ENCODE results near the gene SDK1. TPM values are rescaled to one million over a fixed set of nuclear protein-coding genes. Genes with fewer than 3 reads are reported as not detected.

The SDK1 gene
- total RNA-seq, 2 donors from 2014 or later, result 4.8 to 13.2 TPM

DNA sequence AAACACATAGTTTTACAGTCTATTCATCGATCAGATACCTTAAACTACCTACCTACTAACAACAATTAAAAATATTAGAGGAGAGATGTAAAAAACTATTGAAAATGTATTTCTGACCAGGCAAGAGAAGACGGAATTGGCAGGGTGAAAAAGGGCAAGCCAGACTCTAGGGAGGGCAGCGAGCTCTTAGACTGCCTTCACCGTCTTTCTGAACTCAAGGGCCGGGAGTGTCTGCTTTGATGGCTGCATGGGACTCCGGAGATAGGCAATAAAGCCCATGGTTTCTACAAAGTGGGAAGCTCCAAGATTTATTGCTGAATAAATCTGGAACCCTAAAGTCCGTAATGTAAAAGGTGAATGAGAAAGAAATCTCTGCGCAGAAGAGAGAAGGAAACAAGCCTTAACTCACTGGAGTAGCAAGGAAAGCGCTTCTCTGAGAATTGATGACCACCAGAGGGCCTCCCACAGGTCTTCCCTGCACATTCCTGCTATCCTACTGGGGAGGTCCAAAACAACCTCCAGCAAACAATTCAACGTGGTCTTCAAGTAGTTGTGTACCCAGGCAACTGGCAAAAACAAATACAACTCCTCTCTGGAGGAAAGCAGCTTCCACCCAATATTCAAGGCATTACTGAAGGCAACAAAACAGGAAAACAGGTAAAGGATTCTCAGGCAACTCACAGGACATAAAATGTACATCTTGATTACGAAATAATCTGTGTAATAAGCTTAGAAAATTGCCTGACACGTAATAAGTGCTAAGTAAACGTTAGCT, 181.3 kb downstream of the SDK1 start:
- no peak for DNase-seq (ENCODE audit: low spot score)
- H3K27me3 ChIP-seq (replicated peaks; ENCODE audit: insufficient read depth), result no peaks in the 10 kb centered on the region
- intact Hi-C loops (cut with DNase I), result no loop called here
- no peak overlapping the region for H3K4me3 ChIP-seq
- WGBS, result 78% methylated on average over 13 of the region's 13 CpGs
- H3K9me3 ChIP-seq, result no peaks in the 10 kb centered on the region
- TF ChIP-seq POLR2AphosphoS5 (IDR thresholded peaks at IDR 0.05), result no peak
- no peak for TF ChIP-seq POLR2A (IDR thresholded peaks at IDR 0.05)
- TF ChIP-seq, protein P1, sequence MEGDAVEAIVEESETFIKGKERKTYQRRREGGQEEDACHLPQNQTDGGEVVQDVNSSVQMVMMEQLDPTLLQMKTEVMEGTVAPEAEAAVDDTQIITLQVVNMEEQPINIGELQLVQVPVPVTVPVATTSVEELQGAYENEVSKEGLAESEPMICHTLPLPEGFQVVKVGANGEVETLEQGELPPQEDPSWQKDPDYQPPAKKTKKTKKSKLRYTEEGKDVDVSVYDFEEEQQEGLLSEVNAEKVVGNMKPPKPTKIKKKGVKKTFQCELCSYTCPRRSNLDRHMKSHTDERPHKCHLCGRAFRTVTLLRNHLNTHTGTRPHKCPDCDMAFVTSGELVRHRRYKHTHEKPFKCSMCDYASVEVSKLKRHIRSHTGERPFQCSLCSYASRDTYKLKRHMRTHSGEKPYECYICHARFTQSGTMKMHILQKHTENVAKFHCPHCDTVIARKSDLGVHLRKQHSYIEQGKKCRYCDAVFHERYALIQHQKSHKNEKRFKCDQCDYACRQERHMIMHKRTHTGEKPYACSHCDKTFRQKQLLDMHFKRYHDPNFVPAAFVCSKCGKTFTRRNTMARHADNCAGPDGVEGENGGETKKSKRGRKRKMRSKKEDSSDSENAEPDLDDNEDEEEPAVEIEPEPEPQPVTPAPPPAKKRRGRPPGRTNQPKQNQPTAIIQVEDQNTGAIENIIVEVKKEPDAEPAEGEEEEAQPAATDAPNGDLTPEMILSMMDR (IDR thresholded peaks at IDR 0.05), result peak in 3 of 4 experiments; percentile 13 to 27 (median 21)
- no peaks in the 10 kb centered on the region for H3K36me3 ChIP-seq
- no peaks in the 10 kb centered on the region for H3K4me1 ChIP-seq (replicated peaks)
- no peak overlapping the region for H3K27ac ChIP-seq

DNA sequence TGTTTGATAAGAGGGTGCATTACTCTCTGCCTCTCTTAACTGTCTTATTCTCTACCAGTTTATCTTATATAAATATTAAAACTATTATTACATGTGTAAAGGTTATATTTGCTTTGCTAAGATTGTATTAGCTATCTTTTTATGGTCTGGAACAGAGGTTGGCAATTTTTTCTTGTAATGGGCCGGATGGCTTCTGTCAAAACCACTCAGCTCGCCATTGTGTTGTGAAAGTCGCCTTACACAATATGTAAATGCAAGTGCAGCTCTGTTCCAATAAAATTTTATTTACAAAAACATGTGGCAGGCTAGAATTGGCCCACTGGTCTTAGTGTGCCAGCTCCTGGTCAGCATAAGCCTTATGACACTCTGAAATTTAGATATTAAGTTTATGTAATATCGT, 185.8 kb downstream of the SDK1 start:
- intact Hi-C loops (cut with DNase I), result no loop called here
- Histone ChIP-seq H3K9me3 (no peaks in the 10 kb centered on the region), H3K27me3 (replicated peaks; ENCODE audit: insufficient read depth) (no peaks in the 10 kb centered on the region), H3K4me1 (replicated peaks) (no peaks in the 10 kb centered on the region), H3K27ac (no peak overlapping the region), H3K4me3 (no peak overlapping the region), H3K36me3 (no peaks in the 10 kb centered on the region)
- no peak for DNase-seq (ENCODE audit: low spot score)
- 64% methylated on average over 4 of the region's 4 CpGs for WGBS
- TF ChIP-seq, protein P1 (IDR thresholded peaks at IDR 0.05), result no peak
- TF ChIP-seq POLR2A (IDR thresholded peaks at IDR 0.05) (no peak), POLR2AphosphoS5 (IDR thresholded peaks at IDR 0.05) (no peak)

DNA sequence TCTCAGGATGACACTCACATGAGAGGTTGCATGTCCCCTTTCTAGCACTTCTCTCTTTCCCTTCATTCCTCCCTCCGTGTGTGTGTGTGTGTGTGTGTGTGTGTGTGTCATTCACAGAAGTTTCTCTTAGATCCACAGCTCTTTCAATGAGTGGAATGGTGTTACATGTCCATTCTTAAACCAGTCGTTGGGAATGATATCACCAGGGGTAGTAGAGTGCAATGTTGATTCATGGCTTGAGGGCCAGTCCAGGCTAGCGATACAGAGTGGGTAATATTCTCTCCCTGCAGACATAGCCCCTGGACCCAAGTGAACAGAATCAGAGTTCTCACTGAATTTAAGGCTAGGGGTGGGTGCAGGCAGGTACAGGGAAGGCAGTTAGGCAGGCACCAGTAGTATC, 187.8 kb downstream of the SDK1 start:
- WGBS, result 72% methylated on average over 3 of the region's 3 CpGs
- TF ChIP-seq, protein P1 (IDR thresholded peaks at IDR 0.05), result no peak
- TF ChIP-seq POLR2A (IDR thresholded peaks at IDR 0.05) (no peak), POLR2AphosphoS5 (IDR thresholded peaks at IDR 0.05) (no peak)
- Histone ChIP-seq H3K4me3 (no peak overlapping the region), H3K36me3 (no peaks in the 10 kb centered on the region), H3K27ac (no peak overlapping the region), H3K9me3 (no peaks in the 10 kb centered on the region), H3K4me1 (replicated peaks) (no peaks in the 10 kb centered on the region), H3K27me3 (replicated peaks; ENCODE audit: insufficient read depth) (no peaks in the 10 kb centered on the region)
- DNase-seq (ENCODE audit: low spot score), result no peak
- intact Hi-C loops (cut with DNase I), result no loop called here

DNA sequence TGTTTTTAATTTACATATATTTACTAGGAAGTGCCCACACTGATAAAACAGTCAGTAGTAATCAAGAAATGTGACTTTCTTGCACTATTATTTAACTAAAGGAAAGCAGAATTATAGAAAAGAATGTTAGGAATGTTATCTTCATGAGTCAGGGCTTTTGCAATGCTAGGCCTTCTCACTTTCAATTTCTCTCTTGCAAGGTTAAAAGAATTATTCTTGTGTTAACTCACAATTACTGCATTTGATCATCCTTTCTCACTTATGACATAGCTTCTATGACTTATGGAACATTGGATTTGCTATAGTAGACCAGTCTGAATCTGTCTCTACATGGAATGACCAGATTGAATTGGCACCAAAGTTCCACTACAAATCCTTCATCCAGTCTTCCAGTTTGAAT, 192.4 kb downstream of the SDK1 start:
- no peak overlapping the region for H3K27ac ChIP-seq
- H3K9me3 ChIP-seq, result no peaks in the 10 kb centered on the region
- no peak for DNase-seq (ENCODE audit: low spot score)
- no peaks in the 10 kb centered on the region for H3K4me1 ChIP-seq (replicated peaks)
- TF ChIP-seq POLR2A (IDR thresholded peaks at IDR 0.05), result no peak
- TF ChIP-seq, protein P1 (IDR thresholded peaks at IDR 0.05), result no peak
- TF ChIP-seq POLR2AphosphoS5 (IDR thresholded peaks at IDR 0.05), result no peak
- no peaks in the 10 kb centered on the region for H3K36me3 ChIP-seq
- H3K4me3 ChIP-seq, result no peak overlapping the region
- intact Hi-C loops (cut with DNase I), result loop anchor here (10.0 kb wide), 1 partner anchor 189 kb away; the partner anchor contains the start of gene SDK1
- H3K27me3 ChIP-seq (replicated peaks; ENCODE audit: insufficient read depth), result no peaks in the 10 kb centered on the region

DNA sequence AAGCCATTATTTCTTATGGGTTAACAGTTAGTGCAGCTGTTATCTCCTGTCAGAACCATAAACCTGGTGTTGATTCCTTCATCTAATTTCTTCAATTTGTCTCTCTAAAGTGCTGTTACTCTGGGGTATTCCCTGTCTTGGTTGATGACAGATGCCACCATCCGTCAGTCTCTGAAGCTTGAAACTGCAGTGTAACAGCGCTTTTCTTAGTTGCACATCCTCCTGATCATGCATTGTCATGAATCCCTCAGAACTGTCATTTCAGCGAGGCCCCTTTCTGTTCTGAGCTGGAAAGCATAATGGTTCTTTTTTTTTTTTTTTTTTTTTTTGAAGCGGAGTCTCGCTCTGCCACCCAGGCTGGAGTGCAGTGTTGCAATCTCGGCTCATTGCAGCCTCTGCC, 193.9 kb downstream of the SDK1 start:
- intact Hi-C loops (cut with DNase I), result loop anchor here (10.0 kb wide), 1 partner anchor 190 kb away; the partner anchor contains the start of gene SDK1
- Histone ChIP-seq H3K4me1 (replicated peaks) (no peaks in the 10 kb centered on the region), H3K4me3 (no peak overlapping the region), H3K27ac (no peak overlapping the region), H3K36me3 (no peaks in the 10 kb centered on the region), H3K9me3 (no peaks in the 10 kb centered on the region), H3K27me3 (replicated peaks; ENCODE audit: insufficient read depth) (no peaks in the 10 kb centered on the region)
- DNase-seq (ENCODE audit: low spot score), result no peak
- TF ChIP-seq POLR2A (IDR thresholded peaks at IDR 0.05), result no peak
- no peak for TF ChIP-seq POLR2AphosphoS5 (IDR thresholded peaks at IDR 0.05)
- TF ChIP-seq, protein P1 (IDR thresholded peaks at IDR 0.05), result no peak
- WGBS, result 94% methylated on average over 6 of the region's 6 CpGs
